K562 (cell line): ENCODE results near the gene PTGIS. TPM values are rescaled to one million over a fixed set of nuclear protein-coding genes. Genes with fewer than 3 reads are reported as not detected.

ENCODE experiments used
- ATAC-seq: fragments of 200-7000 bp; cut with Tn5 transposase; 3 replicates; pipeline ENCODE4 v1.9.1; 2020; ENCODE audit warnings: moderate library complexity
- BruUV-seq: library from RNA; stranded (reverse); fragments of 400-500 nt; replicated peaks from 2 replicates; lab custom pipeline; 2021; lab: Mats Ljungman, UMichigan
- CTCF ChIA-PET: fragments of 300-600 bp; formaldehyde crosslinking; extraction: SDS; loops from one replicate; lab custom pipeline; 2021; ENCODE audit warnings: low intra/inter-chr PET ratio; lab: Yijun Ruan, JAX
- POLR2A ChIA-PET: fragments of 300-600, 350-650 bp; sonication (Branson Sonifier 250); formaldehyde crosslinking; extraction: SDS; loops from one replicate; lab custom pipeline; 2021; ENCODE audit warnings: antibody characterized with exemption, inconsistent platforms; lab: Yijun Ruan, JAX
- DNase-seq, 4 experiments: peaks; one replicate each; pipeline versions ENCODE4 v3.0.0 to v3.0.0-alpha.2; 2011 to 2018; ENCODE audit warnings: low spot score in 3 of 4, mixed read lengths in 3 of 4; ENCODE audit errors: extremely low read depth in 1 of 4
- FAIRE-seq: peaks from 2 replicates; lab custom pipeline; 2011; peaks lifted over from hg19 to GRCh38; lab: Jason Lieb, UNC
- H2AFZ ChIP-seq: 2 replicates; pipeline ENCODE4 v1.6.0; 2011; ENCODE audit warnings: low read depth, low read length, control low read depth, inconsistent platforms
- H3K27ac ChIP-seq: fragments of 200-600 bp; 3 replicates; pipeline ENCODE4 v1.8.0; 2011; ENCODE audit warnings: low read depth, mild to moderate bottlenecking, control low read depth, inconsistent platforms, low read length, moderate library complexity, mixed read lengths; ENCODE audit errors: extremely low read depth
- H3K27me3 ChIP-seq, 2 experiments: fragments of 300-600 bp in 1 of 2; 2 replicates in 1 of 2; 3 replicates in 1 of 2; pipeline versions ENCODE4 v1.6.0 to v1.8.0; 2011; ENCODE audit warnings: inconsistent platforms in 2 of 2, low read length in 2 of 2, mild to moderate bottlenecking in 1 of 2, mixed read lengths in 1 of 2, moderate library complexity in 1 of 2; ENCODE audit not compliant: control insufficient read depth in 2 of 2, insufficient read depth in 2 of 2
- H3K36me3 ChIP-seq: fragments of 300-600 bp; 3 replicates; pipeline ENCODE4 v1.8.0; 2011; ENCODE audit warnings: mild to moderate bottlenecking, low read length, inconsistent platforms; ENCODE audit not compliant: control insufficient read depth, insufficient read depth
- H3K4me1 ChIP-seq, 2 experiments: fragments of 200-600 bp in 1 of 2; replicated peaks in 1 of 2; 2 replicates in 1 of 2; 3 replicates in 1 of 2; pipeline versions ENCODE4 v1.5.1 to v1.8.0; 2011; ENCODE audit warnings: inconsistent platforms in 2 of 2, low read length in 2 of 2, mild to moderate bottlenecking in 1 of 2, mixed read lengths in 1 of 2, moderate library complexity in 1 of 2; ENCODE audit not compliant: control insufficient read depth in 2 of 2, insufficient read depth in 2 of 2
- H3K4me2 ChIP-seq: 2 replicates; pipeline ENCODE4 v1.6.1; 2011; ENCODE audit warnings: low read length, control low read depth, inconsistent platforms, mixed read lengths; ENCODE audit not compliant: insufficient read depth
- H3K4me3 ChIP-seq: fragments of 200-600 bp; sonication (generic), shearing (Covaris generic); 2 replicates; pipeline ENCODE4 v1.5.1; 2016; ENCODE audit warnings: control low read depth, inconsistent platforms
- H3K79me2 ChIP-seq: fragments of 200-600 bp; 3 replicates; pipeline ENCODE4 v1.8.0; 2011; ENCODE audit warnings: low read length, inconsistent platforms; ENCODE audit not compliant: control insufficient read depth, insufficient read depth
- H3K9ac ChIP-seq, 2 experiments: 2 replicates each; pipeline versions ENCODE4 v1.6.0 to v1.6.1; 2011; ENCODE audit warnings: low read depth in 2 of 2, low read length in 2 of 2, control low read depth in 1 of 2, inconsistent platforms in 1 of 2, mild to moderate bottlenecking in 1 of 2, mixed read lengths in 1 of 2; ENCODE audit not compliant: insufficient read depth in 1 of 2
- H3K9me1 ChIP-seq: one replicate; pipeline ENCODE4 v1.6.0; 2011; ENCODE audit warnings: inconsistent platforms, mild to moderate bottlenecking, low read length, moderate library complexity; ENCODE audit not compliant: control insufficient read depth, insufficient read depth
- H3K9me3 ChIP-seq: replicated peaks from 2 replicates; pipeline ENCODE4 v1.5.1; 2011; ENCODE audit warnings: low read depth, low read length, inconsistent platforms; ENCODE audit not compliant: control insufficient read depth, insufficient read depth
- H4K20me1 ChIP-seq: replicated peaks from 2 replicates; pipeline ENCODE4 v1.6.1; 2011; ENCODE audit warnings: low read length, inconsistent platforms, mixed read lengths; ENCODE audit not compliant: control insufficient read depth, insufficient read depth
- CBFA2T2 ChIP-seq: fragments of 450-650 bp; conservative IDR thresholded peaks from 2 replicates; pipeline ENCODE4 v1.6.1; 2017; ENCODE audit warnings: mild to moderate bottlenecking
- CTBP1 ChIP-seq: fragments of 450-650 bp; IDR thresholded peaks from 2 replicates; pipeline ENCODE4 v1.6.1; 2016; ENCODE audit warnings: borderline replicate concordance
- GTF3C2 ChIP-seq: IDR thresholded peaks from 3 replicates; pipeline ENCODE4 v1.6.1; 2011; ENCODE audit warnings: borderline replicate concordance, mild to moderate bottlenecking, moderate library complexity; ENCODE audit not compliant: insufficient read length; ENCODE audit errors: extremely low read depth
- JUNB ChIP-seq: fragments of 450-650 bp; formaldehyde crosslinking; conservative IDR thresholded peaks from 2 replicates; pipeline ENCODE4 v1.4.0; 2020; ENCODE audit warnings: mild to moderate bottlenecking
- KAT2B ChIP-seq: IDR thresholded peaks from one replicate; pipeline ENCODE4 v1.6.1; 2012; ENCODE audit warnings: low read depth, mild to moderate bottlenecking, control low read depth, inconsistent platforms, low read length, moderate library complexity
- RHOXF2B ChIP-seq: fragments of 250-450 bp; sonication (Bioruptor Pico); conservative IDR thresholded peaks from 2 replicates; pipeline ENCODE4 v1.5.1; 2021
- SFPQ ChIP-seq: fragments of 200-400 bp; formaldehyde crosslinking; IDR thresholded peaks from 2 replicates; pipeline ENCODE4 v1.6.1; 2017; ENCODE audit warnings: mild to moderate bottlenecking, low read depth, low read length, moderate library complexity
- STAT5B ChIP-seq: fragments of 250-450 bp; sonication (Bioruptor Pico); IDR thresholded peaks from 2 replicates; pipeline ENCODE4 v1.8.0; 2021; ENCODE audit warnings: mild to moderate bottlenecking, inconsistent platforms
- XRCC5 ChIP-seq: fragments of 200-400 bp; formaldehyde crosslinking; IDR thresholded peaks from 2 replicates; pipeline ENCODE4 v1.6.1; 2017; ENCODE audit warnings: low read depth, mild to moderate bottlenecking, low read length
- ZNF133 ChIP-seq: fragments of 250-450 bp; sonication (Bioruptor Pico); IDR thresholded peaks from 2 replicates; pipeline ENCODE4 v1.4.0; 2020; ENCODE audit warnings: mild to moderate bottlenecking
- WGBS: fragments of 100-300 bp; shearing (Covaris generic); methylation state at CpG from one replicate; pipeline ENCODE4 v1.1.6; 2016; ENCODE audit warnings: low coverage, mixed read lengths; ENCODE audit not compliant: insufficient coverage; ENCODE audit errors: missing lambda C conversion rate; 5-methylcytosine and 5-hydroxymethylcytosine counted together
- in situ Hi-C: fragments of 300-500 bp; cut with MboI; formaldehyde crosslinking; loops from 4 replicates; pipeline ENCODE4 v1.15.0; 2018; ENCODE audit warnings: inconsistent platforms, mixed read lengths
- intact Hi-C: fragments of 100-400 bp; cut with micrococcal nuclease; formaldehyde crosslinking; loops from 2 replicates; pipeline ENCODE4 v1.14.2; 2022
- polyA plus RNA-seq, 8 experiments: library from polyadenylated mRNA; depleted of rRNA in 4 of 8; stranded (reverse) in 5 of 8; unstranded in 3 of 8; fragments of >200 nt; fragmentation: Nextera tagmentation in 2 of 8; fragmentation: Illumina TruSeq in 1 of 8; extraction: Ambion mirVana in 2 of 8; extraction: Trizol in 1 of 8; gene quantifications; 2 replicates each; pipeline versions ENCODE4 v1.2.1 to v1.2.3, GENCODE V29; 2011 to 2014; ENCODE audit warnings: inconsistent platforms in 1 of 8, missing spikeins in 1 of 8
- total RNA-seq, 7 experiments: library from RNA; depleted of rRNA in 6 of 7; stranded (reverse); fragments of >200 nt in 6 of 7; fragmentation: Illumina TruSeq in 2 of 7; extraction: Trizol in 2 of 7; gene quantifications; 2 replicates each; pipeline versions ENCODE4 v1.2.1 to v1.2.3, GENCODE V29; 2011 to 2021; ENCODE audit warnings: low replicate concordance in 1 of 7
- TF ChIP-seq, protein P1 (sequence below): fragments of 150-350 bp; conservative IDR thresholded peaks from 2 replicates; pipeline ENCODE4 v1.6.1; 2014; ENCODE audit warnings: low read length

The PTGIS gene
- total and polyA plus RNA-seq, 9 of the 15 experiments (the other 6 are each of a cell fraction or from before 2014, with no cell fraction given) = not detected

DNA sequence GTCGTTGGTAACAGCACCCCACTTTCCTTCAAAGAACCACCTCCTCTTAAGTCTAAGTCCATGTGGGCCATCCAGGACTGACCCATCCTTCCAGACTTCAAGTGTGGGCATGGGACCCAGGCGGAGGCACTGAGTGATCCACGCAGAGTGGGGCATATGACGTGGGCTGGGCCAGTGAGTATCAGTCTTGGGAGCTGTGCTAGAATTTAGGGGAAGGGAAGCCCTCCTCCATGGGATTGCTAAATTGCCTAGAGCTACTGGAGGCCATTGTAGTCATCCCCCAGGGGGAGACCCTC is 50.2 kb downstream of the PTGIS start:
- CTCF ChIA-PET = no interaction called here
- POLR2A ChIA-PET = interaction anchor here (0.9 kb wide), 1 partner anchor 33 kb away, joined by 3 read pairs; no protein-coding TSS in a partner anchor
- peaks cover 3 to 32% of the 10 kb centered on the region in 2 experiments; a peak in 2 of 5 replicates for H3K27me3 ChIP-seq
- TF ChIP-seq KAT2B = no peak
- no peak for TF ChIP-seq CBFA2T2
- no peak for TF ChIP-seq SFPQ
- TF ChIP-seq RHOXF2B (CRISPR knock-in tag) = no peak
- TF ChIP-seq ZNF133 (CRISPR knock-in tag) = no peak
- no peak for TF ChIP-seq CTBP1
- no peak for TF ChIP-seq JUNB (CRISPR knock-in tag)
- no peak for TF ChIP-seq XRCC5
- TF ChIP-seq, protein P1, sequence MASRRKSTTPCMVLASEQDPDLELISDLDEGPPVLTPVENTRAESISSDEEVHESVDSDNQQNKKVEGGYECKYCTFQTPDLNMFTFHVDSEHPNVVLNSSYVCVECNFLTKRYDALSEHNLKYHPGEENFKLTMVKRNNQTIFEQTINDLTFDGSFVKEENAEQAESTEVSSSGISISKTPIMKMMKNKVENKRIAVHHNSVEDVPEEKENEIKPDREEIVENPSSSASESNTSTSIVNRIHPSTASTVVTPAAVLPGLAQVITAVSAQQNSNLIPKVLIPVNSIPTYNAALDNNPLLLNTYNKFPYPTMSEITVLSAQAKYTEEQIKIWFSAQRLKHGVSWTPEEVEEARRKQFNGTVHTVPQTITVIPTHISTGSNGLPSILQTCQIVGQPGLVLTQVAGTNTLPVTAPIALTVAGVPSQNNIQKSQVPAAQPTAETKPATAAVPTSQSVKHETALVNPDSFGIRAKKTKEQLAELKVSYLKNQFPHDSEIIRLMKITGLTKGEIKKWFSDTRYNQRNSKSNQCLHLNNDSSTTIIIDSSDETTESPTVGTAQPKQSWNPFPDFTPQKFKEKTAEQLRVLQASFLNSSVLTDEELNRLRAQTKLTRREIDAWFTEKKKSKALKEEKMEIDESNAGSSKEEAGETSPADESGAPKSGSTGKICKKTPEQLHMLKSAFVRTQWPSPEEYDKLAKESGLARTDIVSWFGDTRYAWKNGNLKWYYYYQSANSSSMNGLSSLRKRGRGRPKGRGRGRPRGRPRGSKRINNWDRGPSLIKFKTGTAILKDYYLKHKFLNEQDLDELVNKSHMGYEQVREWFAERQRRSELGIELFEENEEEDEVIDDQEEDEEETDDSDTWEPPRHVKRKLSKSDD = no peak
- no peak for TF ChIP-seq STAT5B (CRISPR knock-in tag)
- TF ChIP-seq GTF3C2 = no peak
- no peaks in the 10 kb centered on the region for H3K36me3 ChIP-seq
- H3K4me3 ChIP-seq = no peak overlapping the region
- H3K27ac ChIP-seq = no peak overlapping the region
- in situ Hi-C loops (loop anchor here (10.0 kb wide), 1 partner anchor 183 kb away; no protein-coding TSS in a partner anchor), intact Hi-C loops (no loop called here)
- WGBS = 4% methylated on average over 4 of the region's 4 CpGs
- no peaks in the 10 kb centered on the region for H3K9me1 ChIP-seq
- BruUV-seq = no TSS peak
- H3K9me3 ChIP-seq = no peaks in the 10 kb centered on the region
- no peak overlapping the region for H3K4me2 ChIP-seq
- no peak overlapping the region for H2AFZ ChIP-seq
- H4K20me1 ChIP-seq = peaks cover 2% of the 10 kb centered on the region; the same call in 1 of the 2 replicates
- H3K9ac ChIP-seq = no peak overlapping the region; a peak in 1 of 4 replicates
- DNase-seq (no peak), ATAC-seq (no peak), FAIRE-seq (no peak)
- no peaks in the 10 kb centered on the region for H3K4me1 ChIP-seq
- H3K79me2 ChIP-seq = no peaks in the 10 kb centered on the region
